Dedifferentiated amniotic fluid mesenchymal stem cell (primary cell): ENCODE measurements around the gene PPA1.
"Not testable (repeated sequence)": the region's sequence is repeated elsewhere in the genome, so short reads cannot be mapped to it uniquely, and the experiment has no call there.

Experiments used
- DNase-seq: peaks from one replicate; pipeline ENCODE4 v3.0.0-alpha.2; 2016; ENCODE audit errors: extremely low spot score

Gene PPA1

GRCh38 chr10:70254778-70255328 lies 21.6 kb upstream of the PPA1 start:
- DNase-seq, result no peak

GRCh38 chr10:70253878-70254765 lies 20.9 kb upstream of the PPA1 start:
- no peak for DNase-seq

- DNase-seq, result no peak
Measured at GRCh38 chr10:70250961-70251680, 17.9 kb upstream of the PPA1 start.

- no peak for DNase-seq
Measured at GRCh38 chr10:70247360-70247759, 14.1 kb upstream of the PPA1 start.

GRCh38 chr10:70241081-70241480 lies 7.9 kb upstream of the PPA1 start:
- no peak for DNase-seq

- DNase-seq, result not testable (repeated sequence)
Measured at GRCh38 chr10:70239986-70240385, 6.8 kb upstream of the PPA1 start.

- DNase-seq, result not testable (repeated sequence)
Measured at GRCh38 chr10:70239077-70239976, 6.1 kb upstream of the PPA1 start.

- not testable (repeated sequence) for DNase-seq
Measured at GRCh38 chr10:70237958-70238536, 4.8 kb upstream of the PPA1 start.

- DNase-seq, result peak; percentile 79
Measured at GRCh38 chr10:70234668-70235447, 1.6 kb upstream of the PPA1 start.

- DNase-seq, result no peak
Measured at GRCh38 chr10:70233939-70234300, 691 bp upstream of the PPA1 start.

- DNase-seq, result no peak
Measured at GRCh38 chr10:70232859-70233108, 445 bp downstream of the PPA1 start.

- DNase-seq, result peak; percentile 25
Measured at GRCh38 chr10:70232155-70232858, 922 bp downstream of the PPA1 start.

- no peak for DNase-seq
Measured at GRCh38 chr10:70228491-70228890, 4.7 kb downstream of the PPA1 start.

GRCh38 chr10:70227548-70228320 lies 5.5 kb downstream of the PPA1 start:
- no peak for DNase-seq

- DNase-seq, result no peak
Measured at GRCh38 chr10:70223728-70224127, 9.5 kb downstream of the PPA1 start.

- not testable (repeated sequence) for DNase-seq
Measured at GRCh38 chr10:70222811-70223447, 10.3 kb downstream of the PPA1 start.

- no peak for DNase-seq
Measured at GRCh38 chr10:70222340-70222794, 10.9 kb downstream of the PPA1 start.

GRCh38 chr10:70221030-70221429 lies 12.2 kb downstream of the PPA1 start:
- DNase-seq, result no peak

- DNase-seq, result peak; percentile 39
Measured at GRCh38 chr10:70212879-70213278, 20.4 kb downstream of the PPA1 start.
